Esophagus muscularis mucosa (tissue), 4 donors: ENCODE data around the gene DDX39B. TPM values are rescaled to one million over a fixed set of nuclear protein-coding genes. Genes with fewer than 3 reads are reported as not detected.

ENCODE experiments used
- DNase-seq: peaks from one replicate; pipeline ENCODE4 v3.0.0-alpha.2; 2017; ENCODE audit errors: extremely low spot score
- H3K27ac ChIP-seq, 4 donors: fragments of 200-600 bp; sonication (generic); replicated peaks in 1 of 4; 1 replicate in 3 of 4; 2 replicates in 1 of 4; pipeline ENCODE4 v1.5.1; 2016 to 2019; ENCODE audit warnings: mild to moderate bottlenecking in 1 of 4
- H3K27me3 ChIP-seq, 4 donors: fragments of 200-600 bp; sonication (generic); one replicate each; pipeline versions ENCODE4 v1.5.1 to v1.6.0; 2016 to 2019
- H3K36me3 ChIP-seq, 4 donors: fragments of 200-600 bp; sonication (generic); one replicate each; pipeline ENCODE4 v1.5.1; 2016 to 2019
- H3K4me1 ChIP-seq, 4 donors: fragments of 200-600 bp; sonication (generic); one replicate each; pipeline ENCODE4 v1.5.1; 2016 to 2019
- H3K4me3 ChIP-seq, 4 donors: fragments of 200-600 bp; sonication (generic); 1 replicate in 2 of 4; 2 replicates in 2 of 4; pipeline ENCODE4 v1.5.1; 2016 to 2019; ENCODE audit warnings: mild to moderate bottlenecking in 4 of 4, moderate library complexity in 1 of 4
- H3K9me3 ChIP-seq, 4 donors: fragments of 200-600 bp; sonication (generic); 1 replicate in 3 of 4; 2 replicates in 1 of 4; pipeline ENCODE4 v1.5.1; 2016 to 2019
- CTCF ChIP-seq, 3 experiments: fragments of 200-600 bp in 2 of 3; fragments of 450-650 bp in 1 of 3; sonication (generic) in 2 of 3; IDR thresholded peaks; one replicate each; pipeline ENCODE4 v1.5.1; 2017 to 2019; ENCODE audit warnings: antibody characterized with exemption in 3 of 3, mild to moderate bottlenecking in 2 of 3, moderate library complexity in 1 of 3
- EP300 ChIP-seq: sonication (generic); formaldehyde crosslinking; IDR thresholded peaks from one replicate; pipeline ENCODE4 v1.6.1; 2017; ENCODE audit warnings: antibody characterized with exemption
- POLR2A ChIP-seq: fragments of 450-650 bp; IDR thresholded peaks from one replicate; pipeline ENCODE4 v1.6.1; 2017; ENCODE audit warnings: antibody characterized with exemption, moderate library complexity, mild to moderate bottlenecking, low read depth
- POLR2AphosphoS5 ChIP-seq, 2 donors: sonication (generic); formaldehyde crosslinking; IDR thresholded peaks; one replicate each; pipeline ENCODE4 v1.6.1; 2017; ENCODE audit warnings: antibody characterized with exemption in 2 of 2
- WGBS: methylation state at CpG from one replicate; pipeline ENCODE4 v1.1.5; 2018; 5-methylcytosine and 5-hydroxymethylcytosine counted together
- intact Hi-C: fragments of 100-400 bp; cut with DNase I; formaldehyde crosslinking; loops from one replicate; pipeline ENCODE4 v1.15.1; 2023
- small RNA-seq, 3 donors: library from RNA; depleted of rRNA; stranded (forward); fragments of <200 nt; gene quantifications; one replicate each; pipeline ENCODE3, GENCODE V24; 2016
- total RNA-seq, 4 donors: library from RNA; depleted of rRNA; stranded (reverse); fragments of >200 nt; gene quantifications; one replicate each; pipeline versions ENCODE4 v1.1.0 to v1.2.1, GENCODE V29; 2016

The DDX39B gene
- total RNA-seq, 4 donors from 2014 or later, result 186 to 257 (median 213) TPM

- no peak for TF ChIP-seq POLR2AphosphoS5 (IDR thresholded peaks at IDR 0.05)
- TF ChIP-seq POLR2A, result no peak
- TF ChIP-seq EP300, result no peak
- TF ChIP-seq CTCF (IDR thresholded peaks at IDR 0.05), result no peak
- Histone ChIP-seq H3K36me3 (no peaks in the 10 kb centered on the region), H3K4me1 (no peaks in the 10 kb centered on the region), H3K27me3 (peaks cover 0 to 13% (median under 1%) of the 10 kb centered on the region in 4 donors), H3K4me3 (no peak overlapping the region), H3K27ac (no peak overlapping the region), H3K9me3 (no peaks in the 10 kb centered on the region)
- 56% methylated on average over 2 of the region's 2 CpGs for WGBS
- DNase-seq, result no peak
- intact Hi-C loops, result no loop called here
Observed at GRCh38 chr6:31483392-31483791, 58.4 kb downstream of the DDX39B start.

- 89% methylated on average over 11 of the region's 11 CpGs for WGBS
- Histone ChIP-seq H3K9me3 (no peaks in the 10 kb centered on the region), H3K36me3 (no peaks in the 10 kb centered on the region), H3K4me1 (no peaks in the 10 kb centered on the region), H3K27ac (no peak overlapping the region), H3K4me3 (no peak overlapping the region), H3K27me3 (peaks cover 0 to 17% (median 2%) of the 10 kb centered on the region in 4 donors)
- intact Hi-C loops, result no loop called here
- peak; percentile 64 for DNase-seq
- TF ChIP-seq EP300 (no peak), POLR2AphosphoS5 (IDR thresholded peaks at IDR 0.05) (no peak), CTCF (IDR thresholded peaks at IDR 0.05) (no peak), POLR2A (no peak)
Observed at GRCh38 chr6:31480574-31480973, 61.2 kb downstream of the DDX39B start.

Small RNA genes lying within 50 kb of the gene (small RNA-seq; reads per million reads assigned to genes)
- gene AL663061.1 (0 reads per million in 3 donors), gene RF00019 (0 reads per million in 3 donors), gene SNORD117 (450 to 693 (median 466) reads per million in 3 donors), gene SNORD84 (0 reads per million in 3 donors)

Other genes starting within 250 kb of the DDX39B start
- gene HLA-B, start 184.8 kb downstream of the DDX39B start, total RNA-seq, result 100 to 1,000 TPM; 336 to 628 (median 502) TPM
- gene MICA, start 138.4 kb downstream of the DDX39B start, total RNA-seq, result 10 to 100 TPM; 18.9 to 35.4 (median 22.3) TPM
- gene MICB, start 43.9 kb downstream of the DDX39B start, total RNA-seq, result 1 to 10 TPM in 2 of 4 donors, under 1 TPM in 2; 0.46 to 2.9 (median 1.7) TPM
- not detected for gene MCCD1, start 13.0 kb downstream of the DDX39B start, total RNA-seq
- gene ATP6V1G2, start 4.6 kb upstream of the DDX39B start, total RNA-seq, result 1 to 10 TPM; 2.0 to 5.0 (median 2.2) TPM
- gene NFKBIL1, start 5.6 kb upstream of the DDX39B start, total RNA-seq, result 10 to 100 TPM; 24.4 to 42.6 (median 29.6) TPM
- gene LTA, start 30.3 kb upstream of the DDX39B start, total RNA-seq, result not detected
- gene TNF, start 33.6 kb upstream of the DDX39B start, total RNA-seq, result 1 to 10 TPM in 1 of 4 donors, under 1 TPM in 1, not detected in 2; 0.17 to 1.5 TPM
- gene LTB, start 40.4 kb upstream of the DDX39B start, total RNA-seq, result 1 to 10 TPM in 1 of 4 donors, under 1 TPM in 1, not detected in 2; 0.57 to 1.5 TPM
- gene LST1, start 44.3 kb upstream of the DDX39B start, total RNA-seq, result 1 to 10 TPM; 1.9 to 9.3 (median 6.8) TPM
- gene NCR3, start 51.0 kb upstream of the DDX39B start, total RNA-seq, result not detected
- gene AIF1, start 73.2 kb upstream of the DDX39B start, total RNA-seq, result 10 to 100 TPM in 3 of 4 donors, 1 to 10 TPM in 1; 9.4 to 41.9 (median 14.4) TPM
- gene PRRC2A, start 78.7 kb upstream of the DDX39B start, total RNA-seq, result 100 to 1,000 TPM in 2 of 4 donors, 10 to 100 TPM in 2; 68.8 to 138 (median 89.2) TPM
- 100 to 1,000 TPM; 173 to 283 (median 217) TPM for gene BAG6, start 110.7 kb upstream of the DDX39B start, total RNA-seq
- 1 to 10 TPM; 1.5 to 3.3 (median 2.0) TPM for gene APOM, start 113.9 kb upstream of the DDX39B start, total RNA-seq
- 10 to 100 TPM; 24.5 to 39.6 (median 34.0) TPM for gene C6orf47, start 118.8 kb upstream of the DDX39B start, total RNA-seq
- gene GPANK1, start 123.0 kb upstream of the DDX39B start, total RNA-seq, result 10 to 100 TPM; 15.8 to 21.0 (median 19.4) TPM
- 100 to 1,000 TPM; 132 to 188 (median 153) TPM for gene CSNK2B, start 124.1 kb upstream of the DDX39B start, total RNA-seq
- 1 to 10 TPM; 2.9 to 4.0 (median 3.2) TPM for gene LY6G5B, start 128.0 kb upstream of the DDX39B start, total RNA-seq
- gene LY6G5C, start 139.1 kb upstream of the DDX39B start, total RNA-seq, result 1 to 10 TPM in 2 of 4 donors, not detected in 2; 2.0 to 2.9 TPM
- gene ABHD16A, start 161.3 kb upstream of the DDX39B start, total RNA-seq, result 10 to 100 TPM; 44.9 to 57.9 (median 52.8) TPM
- gene LY6G6F, start 164.9 kb upstream of the DDX39B start, total RNA-seq, result not detected
- gene LY6G6D, start 173.3 kb upstream of the DDX39B start, total RNA-seq, result not detected
- not detected for gene LY6G6C, start 179.7 kb upstream of the DDX39B start, total RNA-seq
- gene MPIG6B, start 181.4 kb upstream of the DDX39B start, total RNA-seq, result not detected
- 100 to 1,000 TPM in 2 of 4 donors, 10 to 100 TPM in 2; 78.1 to 119 (median 100) TPM for gene DDAH2, start 187.3 kb upstream of the DDX39B start, total RNA-seq
- gene CLIC1, start 194.5 kb upstream of the DDX39B start, total RNA-seq, result 100 to 1,000 TPM; 208 to 379 (median 290) TPM
- gene MSH5, start 198.0 kb upstream of the DDX39B start, total RNA-seq, result 1 to 10 TPM; 4.0 to 6.4 (median 4.5) TPM
- gene SAPCD1, start 220.7 kb upstream of the DDX39B start, total RNA-seq, result under 1 TPM in 1 of 4 donors, not detected in 3; 0.83 TPM
- under 1 TPM in 3 of 4 donors, not detected in 1; 0.40 to 0.50 (median 0.45) TPM for gene VWA7, start 235.3 kb upstream of the DDX39B start, total RNA-seq